HepG2 (cell line): Measurements from ENCODE around the gene MAN2A2. TPM values are rescaled to one million over a fixed set of nuclear protein-coding genes. Genes with fewer than 3 reads are reported as not detected.

ENCODE experiments used
- ATAD3A ChIP-seq: sonication (generic); formaldehyde crosslinking; IDR thresholded peaks from 2 replicates; pipeline ENCODE4 v1.4.0; 2020; ENCODE audit warnings: missing genetic modification reagents
- DZIP1 ChIP-seq: sonication (generic); formaldehyde crosslinking; IDR thresholded peaks from 2 replicates; pipeline ENCODE4 v1.5.0; 2020; ENCODE audit warnings: mild to moderate bottlenecking, missing genetic modification reagents
- ETV6 ChIP-seq: sonication (generic); formaldehyde crosslinking; conservative IDR thresholded peaks from 2 replicates; pipeline ENCODE4 v1.4.0; 2020; ENCODE audit warnings: missing genetic modification reagents
- KAT7 ChIP-seq: IDR thresholded peaks from 2 replicates; pipeline ENCODE4 v1.6.1; 2018; ENCODE audit warnings: borderline replicate concordance, missing compliant biosample characterization
- KMT2A ChIP-seq: sonication (generic); formaldehyde crosslinking; IDR thresholded peaks from 2 replicates; pipeline ENCODE4 v1.4.0; 2020; ENCODE audit warnings: missing genetic modification reagents
- MZF1 ChIP-seq: sonication (generic); formaldehyde crosslinking; IDR thresholded peaks from 2 replicates; pipeline ENCODE4 v1.8.1; 2023; ENCODE audit warnings: mild to moderate bottlenecking, missing genetic modification reagents, borderline replicate concordance
- NCOR1 ChIP-seq: fragments of 200-600 bp; sonication (generic); IDR thresholded peaks from 2 replicates; pipeline ENCODE4 v1.7.0; 2017; ENCODE audit warnings: antibody characterized with exemption, low read length, borderline replicate concordance
- NFKBIZ ChIP-seq: IDR thresholded peaks from 2 replicates; pipeline ENCODE4 v1.6.1; 2018; ENCODE audit warnings: missing genetic modification reagents, missing compliant biosample characterization
- POLR2A ChIP-seq, 2 experiments: IDR thresholded peaks; 2 replicates each; pipeline ENCODE4 v1.6.1; 2011; ENCODE audit warnings: low read depth in 2 of 2, low read length in 2 of 2, mild to moderate bottlenecking in 1 of 2, moderate library complexity in 1 of 2; ENCODE audit not compliant: insufficient read depth in 1 of 2
- RAD21 ChIP-seq: fragments of 450-650 bp; formaldehyde crosslinking; IDR thresholded peaks from 2 replicates; pipeline ENCODE4 v1.5.0; 2020; ENCODE audit warnings: mild to moderate bottlenecking
- RXRA ChIP-seq: sonication (generic); formaldehyde crosslinking; IDR thresholded peaks from 2 replicates; pipeline ENCODE4 v1.5.1; 2020; ENCODE audit warnings: missing genetic modification reagents
- RXRB ChIP-seq: IDR thresholded peaks from 2 replicates; pipeline ENCODE4 v1.6.1; 2016; ENCODE audit warnings: borderline replicate concordance, missing genetic modification reagents, missing compliant biosample characterization
- TRIM22 ChIP-seq: fragments of 450-650 bp; IDR thresholded peaks from 2 replicates; pipeline ENCODE4 v1.6.1; 2017
- ZBTB49 ChIP-seq: sonication (generic); formaldehyde crosslinking; IDR thresholded peaks from 2 replicates; pipeline ENCODE4 v1.4.0; 2020; ENCODE audit warnings: missing genetic modification reagents, borderline replicate concordance
- ZNF260 ChIP-seq: sonication (generic); formaldehyde crosslinking; IDR thresholded peaks from 2 replicates; pipeline ENCODE4 v1.4.0; 2020; ENCODE audit warnings: missing genetic modification reagents, low read depth, mild to moderate bottlenecking, borderline replicate concordance
- ZNF317 ChIP-seq: sonication (generic); formaldehyde crosslinking; IDR thresholded peaks from 2 replicates; pipeline ENCODE4 v1.5.0; 2020; ENCODE audit warnings: mild to moderate bottlenecking, missing genetic modification reagents
- ZNF350 ChIP-seq: sonication (generic); formaldehyde crosslinking; IDR thresholded peaks from 2 replicates; pipeline ENCODE4 v1.4.0; 2020; ENCODE audit warnings: mild to moderate bottlenecking, low read depth, missing genetic modification reagents, borderline replicate concordance
- ZNF674 ChIP-seq: sonication (generic); formaldehyde crosslinking; IDR thresholded peaks from 2 replicates; pipeline ENCODE4 v1.5.0; 2020; ENCODE audit warnings: low read depth, mild to moderate bottlenecking, missing genetic modification reagents
- ZNF75D ChIP-seq: sonication (generic); formaldehyde crosslinking; IDR thresholded peaks from 2 replicates; pipeline ENCODE4 v1.8.1; 2023; ENCODE audit warnings: missing genetic modification reagents, mild to moderate bottlenecking, borderline replicate concordance
- ZNF772 ChIP-seq: sonication (generic); formaldehyde crosslinking; IDR thresholded peaks from 2 replicates; pipeline ENCODE4 v1.5.0; 2020; ENCODE audit warnings: mild to moderate bottlenecking, missing genetic modification reagents
- polyA plus RNA-seq, 8 experiments: library from polyadenylated mRNA; depleted of rRNA in 3 of 8; stranded (reverse) in 7 of 8; unstranded in 1 of 8; fragments of >200 nt; fragmentation: Illumina TruSeq in 4 of 8; extraction: Trizol in 4 of 8; gene quantifications; 2 replicates each; pipeline versions ENCODE4 v1.2.1 to v1.2.3, GENCODE V29; 2011 to 2016; ENCODE audit warnings: low read depth in 4 of 8, missing spikeins in 1 of 8, mixed read lengths in 1 of 8; ENCODE audit not compliant: insufficient read depth in 1 of 8
- total RNA-seq, 5 experiments: library from RNA; depleted of rRNA; stranded (reverse); fragments of >200 nt; fragmentation: Illumina TruSeq; extraction: Trizol; gene quantifications; 2 replicates each; pipeline ENCODE4 v1.2.3, GENCODE V29; 2016; ENCODE audit warnings: low read depth in 1 of 5
- TF ChIP-seq, protein P1 (sequence below): IDR thresholded peaks from 2 replicates; pipeline ENCODE4 v1.6.1; 2018; ENCODE audit warnings: missing genetic modification reagents
- TF ChIP-seq, protein P2 (sequence below): sonication (generic); formaldehyde crosslinking; IDR thresholded peaks from 2 replicates; pipeline ENCODE4 v1.5.1; 2020; ENCODE audit warnings: missing genetic modification reagents, mild to moderate bottlenecking, borderline replicate concordance

The MAN2A2 gene
- total and polyA plus RNA-seq, 2 of the 13 experiments (the other 11 are each of a cell fraction or from before 2014, with no cell fraction given): 17.5 to 51.5 TPM

DNA sequence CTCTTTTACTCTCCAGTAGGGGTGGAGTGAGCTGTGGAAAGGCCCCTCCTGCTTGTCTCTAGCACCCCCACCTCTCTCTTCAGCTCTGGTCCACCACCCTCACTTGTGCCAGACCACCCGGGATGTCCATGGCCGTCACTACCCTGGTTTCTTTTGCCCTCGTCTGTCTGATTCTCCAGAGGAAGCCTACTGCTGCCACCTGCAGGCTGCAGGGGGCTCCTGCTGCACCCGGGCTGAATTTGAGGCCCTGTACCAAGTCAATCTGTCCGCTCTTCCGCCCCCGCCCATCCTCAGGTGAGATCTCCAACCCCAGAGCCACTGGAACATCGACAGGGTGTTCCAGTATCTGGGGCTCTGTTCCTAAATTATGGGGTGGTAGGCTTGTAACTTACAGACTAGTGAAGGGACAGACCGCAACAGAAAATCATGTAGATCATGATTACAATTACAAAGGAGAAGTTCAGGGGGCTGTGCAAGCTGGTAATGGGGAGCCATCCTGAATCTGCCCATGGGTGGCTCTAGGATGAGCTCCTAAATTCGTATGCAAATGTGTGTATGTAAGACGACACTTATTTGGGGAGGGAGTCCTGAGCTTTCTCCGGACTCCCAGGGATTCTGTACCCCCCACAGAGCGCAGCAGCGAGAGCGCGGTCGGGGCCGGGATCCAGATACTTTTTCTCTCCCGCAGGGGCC, 31.3 kb downstream of the MAN2A2 start (continued):
- TF ChIP-seq ZBTB49 (CRISPR knock-in tag): no peak
- no peak for TF ChIP-seq RXRB (CRISPR knock-in tag)
- TF ChIP-seq RAD21 (CRISPR knock-in tag): 0 out of 2 replicates have a peak, but pooled peaks have one; percentile 33
- TF ChIP-seq ZNF350 (CRISPR knock-in tag): no peak; the same call in 1 of the 2 replicates
- TF ChIP-seq KMT2A (CRISPR knock-in tag): 0 out of 2 replicates have a peak, but pooled peaks have one; percentile 20
- TF ChIP-seq, protein P1, sequence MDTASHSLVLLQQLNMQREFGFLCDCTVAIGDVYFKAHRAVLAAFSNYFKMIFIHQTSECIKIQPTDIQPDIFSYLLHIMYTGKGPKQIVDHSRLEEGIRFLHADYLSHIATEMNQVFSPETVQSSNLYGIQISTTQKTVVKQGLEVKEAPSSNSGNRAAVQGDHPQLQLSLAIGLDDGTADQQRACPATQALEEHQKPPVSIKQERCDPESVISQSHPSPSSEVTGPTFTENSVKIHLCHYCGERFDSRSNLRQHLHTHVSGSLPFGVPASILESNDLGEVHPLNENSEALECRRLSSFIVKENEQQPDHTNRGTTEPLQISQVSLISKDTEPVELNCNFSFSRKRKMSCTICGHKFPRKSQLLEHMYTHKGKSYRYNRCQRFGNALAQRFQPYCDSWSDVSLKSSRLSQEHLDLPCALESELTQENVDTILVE: no peak
- TF ChIP-seq NCOR1: no peak
- TF ChIP-seq POLR2A (IDR thresholded peaks at IDR 0.05; ENCODE audit: insufficient read depth in 1 of 2, low read depth in 2 of 2, low read length in 2 of 2): no peak
- TF ChIP-seq ZNF75D (CRISPR knock-in tag): no peak
- TF ChIP-seq, protein P2, sequence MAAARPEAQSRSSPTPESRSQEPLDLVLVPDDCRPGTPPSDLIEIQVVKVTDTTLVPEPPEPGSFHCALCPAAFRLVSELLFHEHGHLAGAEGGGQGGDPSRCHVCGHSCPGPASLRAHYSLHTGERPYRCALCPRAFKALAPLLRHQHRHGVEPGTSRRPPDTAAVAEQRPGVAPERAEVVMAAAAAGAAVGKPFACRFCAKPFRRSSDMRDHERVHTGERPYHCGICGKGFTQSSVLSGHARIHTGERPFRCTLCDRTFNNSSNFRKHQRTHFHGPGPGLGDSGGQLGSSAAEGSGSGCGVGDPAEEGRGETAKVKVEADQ (CRISPR knock-in tag): no peak
- TF ChIP-seq NFKBIZ (CRISPR knock-in tag): no peak
- TF ChIP-seq TRIM22: no peak
- no peak for TF ChIP-seq DZIP1 (CRISPR knock-in tag)
- TF ChIP-seq MZF1: no peak
- no peak; the same call in 1 of the 2 replicates for TF ChIP-seq RXRA (CRISPR knock-in tag)
- no peak for TF ChIP-seq ATAD3A (CRISPR knock-in tag)
- no peak for TF ChIP-seq ZNF260 (CRISPR knock-in tag)
- TF ChIP-seq ZNF772 (CRISPR knock-in tag): no peak; the same call in 1 of the 2 replicates
- no peak for TF ChIP-seq ZNF317 (CRISPR knock-in tag)
- TF ChIP-seq ZNF674 (CRISPR knock-in tag): no peak
- TF ChIP-seq KAT7 (CRISPR knock-in tag): 0 out of 2 replicates have a peak, but pooled peaks have one; percentile 10
- TF ChIP-seq ETV6 (CRISPR knock-in tag): no peak
